Measurements from ENCODE around the gene IBTK.

The IBTK gene

DNA sequence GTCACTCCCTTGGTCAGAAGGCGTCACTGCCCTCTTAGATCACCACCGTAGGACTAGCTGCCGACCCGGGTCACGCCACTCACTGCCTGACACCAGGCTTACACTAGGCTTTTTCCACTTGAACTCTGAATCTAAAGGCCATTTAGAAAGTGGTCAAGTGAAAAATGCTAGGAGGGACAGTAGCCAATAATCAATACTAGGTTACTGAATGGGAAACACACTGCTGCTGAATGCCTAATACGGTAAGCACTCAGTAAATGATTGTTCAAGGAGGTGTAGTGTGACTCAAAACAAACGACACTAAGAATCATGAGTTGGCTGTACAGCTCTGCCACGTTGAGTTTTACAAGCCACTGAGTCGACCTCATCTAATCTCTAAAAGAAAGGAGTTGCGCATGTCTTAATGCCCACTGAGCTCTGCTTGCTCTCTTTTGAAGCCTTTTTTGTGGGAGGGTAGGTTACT, 760 bp upstream of the IBTK start:
- no peak for ATAC-seq
- TF ChIP-seq ISL1 (CRISPR knock-in tag; IDR thresholded peaks at IDR 0.05) (no peak), SNAI2 (CRISPR knock-in tag; IDR thresholded peaks at IDR 0.05) (no peak), PPARA (CRISPR knock-in tag; IDR thresholded peaks at IDR 0.05; ENCODE audit: borderline replicate concordance) (no peak), TCF4 (CRISPR knock-in tag; IDR thresholded peaks at IDR 0.05; ENCODE audit: borderline replicate concordance) (no peak), ESRRG (CRISPR knock-in tag; IDR thresholded peaks at IDR 0.05) (no peak), ZNF8 (CRISPR knock-in tag; IDR thresholded peaks at IDR 0.05) (no peak), OSR1 (CRISPR knock-in tag; IDR thresholded peaks at IDR 0.05) (no peak), ZNF70 (CRISPR knock-in tag; IDR thresholded peaks at IDR 0.05) (no peak), TOX (CRISPR knock-in tag; IDR thresholded peaks at IDR 0.05; ENCODE audit: borderline replicate concordance) (no peak), ZNF565 (CRISPR knock-in tag; conservative IDR thresholded peaks at IDR 0.05; ENCODE audit: low read depth) (no peak), ZFP30 (CRISPR knock-in tag; IDR thresholded peaks at IDR 0.05) (no peak), ZFP3 (CRISPR knock-in tag; IDR thresholded peaks at IDR 0.05) (no peak), BACH2 (CRISPR knock-in tag; IDR thresholded peaks at IDR 0.05; ENCODE audit: borderline replicate concordance) (no peak), GLIS3 (CRISPR knock-in tag; IDR thresholded peaks at IDR 0.05) (no peak), ZC3H10 (CRISPR knock-in tag; IDR thresholded peaks at IDR 0.05) (no peak)
- TF ChIP-seq, protein P1, sequence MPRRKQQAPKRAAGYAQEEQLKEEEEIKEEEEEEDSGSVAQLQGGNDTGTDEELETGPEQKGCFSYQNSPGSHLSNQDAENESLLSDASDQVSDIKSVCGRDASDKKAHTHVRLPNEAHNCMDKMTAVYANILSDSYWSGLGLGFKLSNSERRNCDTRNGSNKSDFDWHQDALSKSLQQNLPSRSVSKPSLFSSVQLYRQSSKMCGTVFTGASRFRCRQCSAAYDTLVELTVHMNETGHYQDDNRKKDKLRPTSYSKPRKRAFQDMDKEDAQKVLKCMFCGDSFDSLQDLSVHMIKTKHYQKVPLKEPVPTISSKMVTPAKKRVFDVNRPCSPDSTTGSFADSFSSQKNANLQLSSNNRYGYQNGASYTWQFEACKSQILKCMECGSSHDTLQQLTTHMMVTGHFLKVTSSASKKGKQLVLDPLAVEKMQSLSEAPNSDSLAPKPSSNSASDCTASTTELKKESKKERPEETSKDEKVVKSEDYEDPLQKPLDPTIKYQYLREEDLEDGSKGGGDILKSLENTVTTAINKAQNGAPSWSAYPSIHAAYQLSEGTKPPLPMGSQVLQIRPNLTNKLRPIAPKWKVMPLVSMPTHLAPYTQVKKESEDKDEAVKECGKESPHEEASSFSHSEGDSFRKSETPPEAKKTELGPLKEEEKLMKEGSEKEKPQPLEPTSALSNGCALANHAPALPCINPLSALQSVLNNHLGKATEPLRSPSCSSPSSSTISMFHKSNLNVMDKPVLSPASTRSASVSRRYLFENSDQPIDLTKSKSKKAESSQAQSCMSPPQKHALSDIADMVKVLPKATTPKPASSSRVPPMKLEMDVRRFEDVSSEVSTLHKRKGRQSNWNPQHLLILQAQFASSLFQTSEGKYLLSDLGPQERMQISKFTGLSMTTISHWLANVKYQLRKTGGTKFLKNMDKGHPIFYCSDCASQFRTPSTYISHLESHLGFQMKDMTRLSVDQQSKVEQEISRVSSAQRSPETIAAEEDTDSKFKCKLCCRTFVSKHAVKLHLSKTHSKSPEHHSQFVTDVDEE (CRISPR knock-in tag; IDR thresholded peaks at IDR 0.05), result no peak
- TF ChIP-seq, protein P2, sequence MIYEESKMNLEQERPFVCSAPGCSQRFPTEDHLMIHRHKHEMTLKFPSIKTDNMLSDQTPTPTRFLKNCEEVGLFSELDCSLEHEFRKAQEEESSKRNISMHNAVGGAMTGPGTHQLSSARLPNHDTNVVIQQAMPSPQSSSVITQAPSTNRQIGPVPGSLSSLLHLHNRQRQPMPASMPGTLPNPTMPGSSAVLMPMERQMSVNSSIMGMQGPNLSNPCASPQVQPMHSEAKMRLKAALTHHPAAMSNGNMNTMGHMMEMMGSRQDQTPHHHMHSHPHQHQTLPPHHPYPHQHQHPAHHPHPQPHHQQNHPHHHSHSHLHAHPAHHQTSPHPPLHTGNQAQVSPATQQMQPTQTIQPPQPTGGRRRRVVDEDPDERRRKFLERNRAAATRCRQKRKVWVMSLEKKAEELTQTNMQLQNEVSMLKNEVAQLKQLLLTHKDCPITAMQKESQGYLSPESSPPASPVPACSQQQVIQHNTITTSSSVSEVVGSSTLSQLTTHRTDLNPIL (CRISPR knock-in tag; IDR thresholded peaks at IDR 0.05; ENCODE audit: low read depth), result no peak
- TF ChIP-seq, protein P3, sequence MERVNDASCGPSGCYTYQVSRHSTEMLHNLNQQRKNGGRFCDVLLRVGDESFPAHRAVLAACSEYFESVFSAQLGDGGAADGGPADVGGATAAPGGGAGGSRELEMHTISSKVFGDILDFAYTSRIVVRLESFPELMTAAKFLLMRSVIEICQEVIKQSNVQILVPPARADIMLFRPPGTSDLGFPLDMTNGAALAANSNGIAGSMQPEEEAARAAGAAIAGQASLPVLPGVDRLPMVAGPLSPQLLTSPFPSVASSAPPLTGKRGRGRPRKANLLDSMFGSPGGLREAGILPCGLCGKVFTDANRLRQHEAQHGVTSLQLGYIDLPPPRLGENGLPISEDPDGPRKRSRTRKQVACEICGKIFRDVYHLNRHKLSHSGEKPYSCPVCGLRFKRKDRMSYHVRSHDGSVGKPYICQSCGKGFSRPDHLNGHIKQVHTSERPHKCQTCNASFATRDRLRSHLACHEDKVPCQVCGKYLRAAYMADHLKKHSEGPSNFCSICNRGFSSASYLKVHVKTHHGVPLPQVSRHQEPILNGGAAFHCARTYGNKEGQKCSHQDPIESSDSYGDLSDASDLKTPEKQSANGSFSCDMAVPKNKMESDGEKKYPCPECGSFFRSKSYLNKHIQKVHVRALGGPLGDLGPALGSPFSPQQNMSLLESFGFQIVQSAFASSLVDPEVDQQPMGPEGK (CRISPR knock-in tag; IDR thresholded peaks at IDR 0.05; ENCODE audit: borderline replicate concordance), result no peak
- TF ChIP-seq, protein P4, sequence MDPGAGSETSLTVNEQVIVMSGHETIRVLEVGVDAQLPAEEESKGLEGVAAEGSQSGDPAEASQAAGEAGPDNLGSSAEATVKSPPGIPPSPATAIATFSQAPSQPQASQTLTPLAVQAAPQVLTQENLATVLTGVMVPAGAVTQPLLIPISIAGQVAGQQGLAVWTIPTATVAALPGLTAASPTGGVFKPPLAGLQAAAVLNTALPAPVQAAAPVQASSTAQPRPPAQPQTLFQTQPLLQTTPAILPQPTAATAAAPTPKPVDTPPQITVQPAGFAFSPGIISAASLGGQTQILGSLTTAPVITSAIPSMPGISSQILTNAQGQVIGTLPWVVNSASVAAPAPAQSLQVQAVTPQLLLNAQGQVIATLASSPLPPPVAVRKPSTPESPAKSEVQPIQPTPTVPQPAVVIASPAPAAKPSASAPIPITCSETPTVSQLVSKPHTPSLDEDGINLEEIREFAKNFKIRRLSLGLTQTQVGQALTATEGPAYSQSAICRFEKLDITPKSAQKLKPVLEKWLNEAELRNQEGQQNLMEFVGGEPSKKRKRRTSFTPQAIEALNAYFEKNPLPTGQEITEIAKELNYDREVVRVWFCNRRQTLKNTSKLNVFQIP (CRISPR knock-in tag; IDR thresholded peaks at IDR 0.05; ENCODE audit: borderline replicate concordance, low read depth), result no peak

DNA sequence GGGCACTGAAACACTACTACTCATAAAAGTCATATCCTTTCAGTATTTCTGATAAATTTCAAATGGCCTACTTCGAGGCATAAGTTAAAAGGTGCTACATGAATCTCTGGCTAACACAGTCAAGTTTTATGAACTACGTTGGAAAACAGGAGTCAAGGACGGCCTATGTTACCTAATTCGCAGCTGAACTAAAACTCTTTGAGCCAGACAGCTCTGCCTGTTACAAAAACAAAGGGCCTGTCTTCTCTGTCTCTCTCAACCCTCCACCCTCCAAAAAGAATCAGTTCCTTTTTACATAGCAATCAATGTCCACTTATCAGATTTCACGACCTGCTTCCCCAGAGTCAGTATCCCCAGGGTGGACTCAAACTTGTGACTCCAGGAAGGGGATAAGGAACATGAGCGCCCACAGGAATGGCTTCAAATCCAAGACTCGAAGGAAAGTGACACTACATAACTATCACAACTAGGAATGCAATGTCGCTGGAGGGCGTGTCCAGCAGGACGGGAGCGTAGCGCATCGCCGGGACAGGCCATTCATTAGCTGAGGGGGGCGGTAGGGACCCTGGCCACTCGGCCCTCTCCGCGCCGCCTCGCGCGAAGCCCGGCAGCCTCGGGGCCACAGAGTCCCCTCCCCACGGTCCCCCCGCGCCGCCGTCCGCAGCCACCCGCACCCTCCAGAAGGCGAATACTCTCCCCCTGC, 591 bp downstream of the IBTK start:
- peak; percentile 67 for ATAC-seq
- TF ChIP-seq ZNF70 (CRISPR knock-in tag; IDR thresholded peaks at IDR 0.05) (no peak), ZFP3 (CRISPR knock-in tag; IDR thresholded peaks at IDR 0.05) (0 out of 2 replicates have a peak, but pooled peaks have one; percentile 3), TCF4 (CRISPR knock-in tag; IDR thresholded peaks at IDR 0.05; ENCODE audit: borderline replicate concordance) (no peak), CSDC2 (CRISPR knock-in tag; IDR thresholded peaks at IDR 0.05) (no peak)

DNA sequence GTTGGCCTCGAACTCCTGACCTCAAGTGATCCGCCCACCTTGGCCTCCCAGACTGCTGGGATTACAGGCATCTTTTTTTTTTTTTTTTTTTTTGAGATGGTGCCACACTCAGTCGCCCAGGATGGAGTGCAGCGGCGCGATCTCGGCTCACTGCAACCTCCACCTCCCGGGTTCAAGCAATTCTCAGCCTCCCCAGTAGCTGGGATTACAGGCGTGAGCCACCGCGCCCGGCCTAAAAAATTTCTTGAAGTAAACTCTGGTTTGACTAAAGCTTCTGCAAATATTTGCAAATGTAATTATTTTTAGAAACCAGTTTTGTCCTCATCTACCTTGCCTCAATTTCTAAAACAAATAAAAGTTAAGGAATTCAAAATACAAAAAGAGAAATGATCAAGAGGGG, 1.2 kb downstream of the IBTK start:
- ATAC-seq, result no peak
- TF ChIP-seq, protein P4 (CRISPR knock-in tag; IDR thresholded peaks at IDR 0.05; ENCODE audit: borderline replicate concordance, low read depth), result no peak
- TF ChIP-seq ARNTL (CRISPR knock-in tag; IDR thresholded peaks at IDR 0.05; ENCODE audit: borderline replicate concordance, low read depth) (no peak), PPARA (CRISPR knock-in tag; IDR thresholded peaks at IDR 0.05; ENCODE audit: borderline replicate concordance) (no peak), ZNF565 (CRISPR knock-in tag; conservative IDR thresholded peaks at IDR 0.05; ENCODE audit: low read depth) (no peak), TCF4 (CRISPR knock-in tag; IDR thresholded peaks at IDR 0.05; ENCODE audit: borderline replicate concordance) (no peak), CSDC2 (CRISPR knock-in tag; IDR thresholded peaks at IDR 0.05) (no peak), SNAI2 (CRISPR knock-in tag; IDR thresholded peaks at IDR 0.05) (no peak), ZC3H10 (CRISPR knock-in tag; IDR thresholded peaks at IDR 0.05) (no peak), ZNF8 (CRISPR knock-in tag; IDR thresholded peaks at IDR 0.05) (no peak), ESRRG (CRISPR knock-in tag; IDR thresholded peaks at IDR 0.05) (no peak), RARB (CRISPR knock-in tag; IDR thresholded peaks at IDR 0.05) (no peak), TOX (CRISPR knock-in tag; IDR thresholded peaks at IDR 0.05; ENCODE audit: borderline replicate concordance) (no peak), ZFP30 (CRISPR knock-in tag; IDR thresholded peaks at IDR 0.05) (no peak)
- TF ChIP-seq, protein P3 (CRISPR knock-in tag; IDR thresholded peaks at IDR 0.05; ENCODE audit: borderline replicate concordance), result no peak
- TF ChIP-seq, protein P2 (CRISPR knock-in tag; IDR thresholded peaks at IDR 0.05; ENCODE audit: low read depth), result no peak

Measured in SK-N-SH treated with all-trans-retinoic acid at 6 μM for 48 hours (cell line).